Left hindlimb (tissue), 1 donor: ENCODE results near the gene SCUBE1.

ENCODE experiments used
- DNase-seq: peaks from one replicate; pipeline ENCODE4 v3.0.0-alpha.2; 2018

The SCUBE1 gene

DNA sequence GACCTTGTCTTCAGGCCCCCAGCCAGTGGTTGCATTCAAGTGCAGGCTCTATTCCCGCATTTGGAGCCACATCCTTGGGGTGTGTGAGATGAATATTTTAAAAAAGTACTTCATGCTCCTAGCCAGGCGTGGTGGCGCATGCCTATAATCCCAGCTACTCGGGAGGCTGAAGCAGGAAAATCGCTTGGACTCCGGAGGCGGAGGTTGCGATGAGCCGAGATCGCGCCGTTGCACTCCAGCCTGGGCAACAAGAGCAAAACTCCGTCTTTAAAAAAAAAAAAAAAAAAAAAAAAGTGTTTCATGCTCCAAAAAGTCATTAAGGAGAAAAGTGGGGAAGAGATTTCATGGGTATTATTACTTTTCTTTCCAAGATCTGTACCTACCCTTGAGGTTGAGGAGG, 18.0 kb downstream of the SCUBE1 start:
- no peak for DNase-seq

DNA sequence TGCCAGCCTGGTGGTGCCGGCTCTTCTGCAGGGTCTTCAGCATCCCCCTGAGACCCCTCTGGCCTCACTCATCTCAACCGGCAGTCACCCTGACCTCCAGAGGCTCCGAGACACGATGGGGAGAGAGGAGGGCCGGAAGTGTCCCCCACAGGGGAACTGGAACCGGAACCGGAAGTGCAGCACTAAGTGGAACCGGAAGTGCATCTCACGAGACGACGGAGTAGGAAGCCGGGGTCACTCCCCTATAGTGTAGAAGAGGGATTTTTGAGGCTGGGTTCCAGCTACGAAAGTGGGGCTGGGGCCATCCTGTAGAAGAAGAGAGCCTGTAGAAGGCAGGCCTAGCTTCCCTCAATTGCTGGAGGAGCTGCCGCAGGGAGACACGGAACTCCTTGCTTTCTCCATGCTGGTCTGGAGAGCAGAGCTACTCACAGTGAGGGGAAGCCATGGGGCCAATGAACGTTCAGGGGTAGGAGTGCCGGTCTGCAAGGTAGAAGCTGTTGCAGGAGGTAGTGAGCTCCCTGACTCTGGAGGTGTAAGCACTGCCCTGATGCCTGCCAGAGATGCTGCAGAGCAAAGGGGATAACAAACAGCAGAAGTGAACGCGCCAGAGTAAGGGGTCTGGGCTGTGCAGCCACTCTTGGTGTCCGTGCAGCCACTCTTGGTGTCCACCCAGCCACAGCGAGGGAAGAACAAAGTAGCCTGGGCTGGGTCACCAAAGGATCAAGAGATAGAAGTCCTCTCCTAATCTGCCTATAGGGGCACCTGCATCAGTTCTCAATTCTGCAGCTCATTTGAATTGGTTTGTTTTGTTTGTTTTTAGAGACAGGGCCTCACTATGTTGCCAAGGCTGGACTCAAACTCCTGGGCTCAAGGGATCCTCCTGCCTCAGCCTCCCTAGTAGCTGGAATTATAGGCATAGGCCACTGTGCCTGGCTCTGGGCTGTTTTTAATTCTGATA, 21.9 kb downstream of the SCUBE1 start:
- DNase-seq: no peak

DNA sequence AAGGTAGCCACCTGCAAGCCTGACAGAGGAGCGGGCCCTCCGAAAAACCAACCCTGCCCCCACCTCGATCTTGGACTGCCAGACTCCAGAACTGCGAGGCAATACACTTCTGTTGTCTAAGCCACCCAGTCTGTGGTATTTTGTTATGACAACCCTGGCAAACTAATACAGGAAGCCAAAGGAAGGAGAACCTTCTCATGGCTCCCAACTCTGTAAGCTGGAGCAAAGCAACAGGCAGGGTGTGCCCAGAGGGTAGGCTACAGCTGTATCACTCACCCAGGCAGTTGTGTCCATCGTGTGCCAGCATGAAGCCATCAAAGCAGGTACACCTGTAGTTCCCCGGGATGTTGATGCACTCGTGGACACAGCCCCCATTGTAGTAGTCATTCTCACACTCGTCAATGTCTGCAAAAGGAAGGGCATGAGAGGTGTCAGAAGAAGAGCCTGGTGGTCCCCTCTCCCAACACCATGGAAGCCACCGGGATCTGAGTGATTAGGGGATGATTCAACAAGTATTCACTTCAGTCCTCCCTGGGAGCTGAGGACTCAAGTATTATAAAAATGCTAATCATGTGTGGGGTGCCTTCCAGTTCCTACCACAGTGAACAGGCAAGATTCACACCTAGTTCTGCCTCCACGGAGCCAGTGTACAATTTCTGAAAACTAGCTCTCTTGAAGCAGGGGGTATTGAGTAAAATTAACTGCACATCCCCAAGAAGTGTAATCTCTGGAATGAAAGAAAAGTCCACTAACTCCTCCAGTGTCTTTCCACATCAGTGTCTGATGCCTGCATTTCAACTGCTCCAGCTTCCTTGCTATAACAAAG, 23.3 kb downstream of the SCUBE1 start:
- DNase-seq: no peak

DNA sequence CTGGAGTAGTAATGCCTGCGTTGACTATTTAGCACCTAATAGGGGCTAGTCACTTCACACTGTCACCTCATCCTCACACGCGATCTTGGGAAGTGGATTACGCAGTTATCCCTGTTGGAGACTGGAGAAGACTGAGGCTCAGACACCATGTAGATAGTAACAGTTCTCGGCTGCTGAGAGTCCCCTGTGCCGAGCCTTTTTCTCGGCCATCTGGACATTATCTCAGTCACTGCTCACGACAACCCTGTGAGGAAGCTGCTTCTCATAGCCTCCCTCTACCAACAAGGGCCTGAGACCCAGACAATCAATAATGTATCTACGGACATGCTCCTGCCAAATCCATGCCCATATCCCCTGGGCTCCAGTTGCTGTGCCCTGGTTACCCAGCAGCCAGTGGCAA, 25.9 kb downstream of the SCUBE1 start:
- DNase-seq: no peak

DNA sequence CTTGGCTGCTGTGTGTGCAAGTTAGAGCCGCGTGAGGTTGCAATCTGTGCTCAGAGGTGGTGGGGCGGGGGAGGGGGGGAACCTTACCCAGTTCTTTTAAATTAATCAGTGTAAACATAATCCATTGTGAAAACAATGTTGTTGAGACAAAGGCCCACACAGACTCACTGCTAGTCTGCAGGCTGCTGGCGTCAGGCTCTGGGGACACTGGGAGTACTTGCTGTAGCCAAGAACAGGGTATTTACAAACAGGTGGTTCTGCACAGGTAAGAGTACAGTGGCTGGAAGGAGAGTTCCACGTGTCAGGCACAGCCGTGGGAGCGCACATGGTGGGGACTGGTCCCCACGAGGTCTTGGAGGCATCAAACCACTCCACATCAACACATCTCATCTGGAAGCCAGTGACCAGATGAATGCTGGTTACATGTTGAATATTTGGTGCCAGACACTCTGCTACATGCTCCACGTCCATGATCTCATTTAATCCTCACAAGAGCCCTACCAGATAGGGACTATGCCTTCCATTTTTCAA, 27.4 kb downstream of the SCUBE1 start:
- no peak for DNase-seq

DNA sequence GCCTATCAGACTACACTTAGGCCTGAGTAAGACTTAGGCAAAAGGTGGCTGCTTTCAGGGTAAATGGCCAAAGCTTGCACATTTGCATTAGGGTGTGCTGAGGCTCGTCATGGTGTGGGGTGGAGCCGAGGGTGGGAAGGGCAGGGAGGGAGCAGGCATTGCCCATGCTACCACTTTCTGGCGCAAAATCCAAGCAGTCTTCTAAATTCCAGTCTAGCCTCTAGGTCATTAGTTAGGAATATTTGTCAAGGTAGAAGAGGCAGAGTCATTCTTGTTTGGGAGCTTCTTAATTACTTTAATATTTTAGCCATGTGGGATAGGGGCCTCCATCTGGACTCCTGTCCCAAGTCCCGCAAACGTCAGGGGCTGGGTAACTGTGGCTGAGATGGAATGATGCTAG, 28.6 kb downstream of the SCUBE1 start:
- no peak for DNase-seq

DNA sequence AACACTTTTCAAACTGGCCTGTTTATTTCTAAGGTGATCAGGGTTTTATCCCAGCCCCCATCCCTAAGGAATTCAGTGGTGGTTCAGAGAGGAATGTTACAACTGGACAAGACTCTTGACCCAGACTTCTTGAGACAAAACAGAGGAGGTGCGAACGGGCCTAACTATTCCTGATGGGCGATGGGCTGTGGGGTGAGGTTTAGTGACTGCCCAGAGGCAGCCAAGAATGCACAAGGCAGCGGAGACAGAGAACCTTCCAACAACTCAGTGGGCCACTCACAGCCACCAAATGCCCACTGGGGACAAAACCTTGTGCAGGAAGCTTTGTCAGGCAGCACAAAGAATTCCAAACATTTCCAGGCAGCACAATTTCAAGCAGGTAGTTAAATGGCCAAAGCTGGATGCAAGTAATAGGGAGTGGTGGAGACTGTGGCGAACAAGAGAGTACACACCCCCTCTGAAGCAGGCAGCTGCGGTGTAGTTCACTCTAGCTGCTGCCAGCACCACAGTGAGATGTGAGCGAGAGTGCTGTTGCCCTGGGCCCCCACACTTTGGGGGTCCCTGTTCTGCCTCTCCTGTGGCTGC, 29.2 kb downstream of the SCUBE1 start:
- DNase-seq: no peak

DNA sequence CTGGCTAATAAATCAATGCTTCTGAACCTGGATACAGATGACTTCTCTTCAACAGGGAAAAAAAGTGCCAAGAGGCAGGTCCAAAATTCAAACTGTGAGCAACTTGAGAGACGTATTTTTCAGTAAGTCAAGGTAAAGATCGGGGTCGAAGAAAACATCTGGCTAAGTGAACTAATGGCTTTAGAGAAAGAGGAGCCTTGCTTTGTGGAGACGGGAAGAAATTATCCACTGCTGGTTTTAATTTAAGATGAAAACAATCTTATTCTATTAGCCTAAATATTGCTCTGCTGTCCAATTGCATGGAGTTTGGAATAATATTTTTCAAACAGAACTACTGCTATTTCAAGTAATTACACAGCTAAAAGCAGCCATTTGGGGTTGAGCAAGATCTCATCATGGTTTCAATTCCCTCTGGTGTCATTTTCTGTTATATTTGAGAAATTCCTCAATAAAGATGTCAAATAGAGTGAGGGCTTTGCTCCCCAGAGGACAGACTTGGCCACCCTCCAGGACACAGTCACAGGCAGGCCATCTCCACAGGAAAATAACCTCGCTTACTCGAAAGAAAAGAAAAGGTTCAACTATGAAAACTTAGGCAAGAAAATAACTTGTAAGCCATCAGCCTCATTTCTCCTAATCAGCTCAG, 29.8 kb downstream of the SCUBE1 start:
- no peak for DNase-seq

DNA sequence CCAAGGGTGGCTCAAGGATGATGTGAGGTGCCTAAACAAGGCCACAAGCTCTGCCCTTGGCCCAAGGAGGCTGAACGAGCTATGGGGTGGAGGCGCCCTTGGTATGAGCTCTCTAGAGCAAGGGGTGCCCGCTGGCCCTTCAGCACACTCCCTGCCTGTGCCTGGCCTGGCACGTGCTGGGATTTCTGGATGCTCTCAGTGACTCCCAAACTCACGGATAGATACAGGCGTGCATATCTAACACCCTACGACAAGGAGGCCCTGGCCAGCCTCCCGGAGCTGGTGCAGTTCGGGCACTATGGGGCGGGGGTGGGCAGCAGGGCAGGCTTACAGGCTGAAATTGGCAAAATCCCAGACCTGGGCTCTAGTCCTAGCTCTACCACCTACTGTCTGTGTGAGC, 30.6 kb downstream of the SCUBE1 start:
- no peak for DNase-seq

DNA sequence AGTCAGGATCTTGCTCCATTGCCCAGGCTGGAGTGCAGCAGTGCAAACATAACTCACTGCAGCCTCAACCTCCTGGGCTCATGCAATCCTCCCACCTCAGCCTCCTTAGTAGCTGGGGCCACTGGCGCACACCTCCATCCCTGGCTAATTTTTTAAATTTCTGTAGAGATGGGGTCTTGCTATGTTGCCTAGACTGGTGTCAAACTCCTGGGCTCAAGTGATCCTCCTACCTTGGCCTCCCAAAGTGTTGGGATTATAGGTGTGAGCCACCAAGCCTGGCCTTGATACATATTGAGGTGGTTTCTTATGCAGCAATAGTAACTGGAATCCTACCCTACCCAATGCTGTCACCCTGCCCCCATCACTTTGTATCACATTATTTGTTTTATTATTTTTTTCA, 32.4 kb downstream of the SCUBE1 start:
- no peak for DNase-seq

DNA sequence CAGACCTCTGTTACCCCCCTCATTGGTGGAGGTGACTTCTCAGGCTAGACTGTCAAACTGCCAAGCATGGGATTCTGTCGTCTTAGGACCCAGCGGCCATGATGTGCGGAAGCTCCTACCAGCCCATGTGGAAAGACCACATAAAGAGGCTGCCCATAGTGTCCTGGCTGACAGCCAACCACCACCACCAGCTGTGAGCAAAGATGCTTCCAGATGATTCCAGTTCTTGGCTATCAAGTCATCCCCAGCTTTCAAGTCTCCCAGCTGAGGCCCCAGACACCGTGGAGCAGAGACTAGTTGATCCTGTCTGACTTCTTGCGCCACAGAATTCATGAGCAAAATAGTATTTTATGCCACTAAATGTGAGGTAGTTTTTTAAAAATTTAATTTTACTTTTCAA, 32.9 kb downstream of the SCUBE1 start:
- no peak for DNase-seq

DNA sequence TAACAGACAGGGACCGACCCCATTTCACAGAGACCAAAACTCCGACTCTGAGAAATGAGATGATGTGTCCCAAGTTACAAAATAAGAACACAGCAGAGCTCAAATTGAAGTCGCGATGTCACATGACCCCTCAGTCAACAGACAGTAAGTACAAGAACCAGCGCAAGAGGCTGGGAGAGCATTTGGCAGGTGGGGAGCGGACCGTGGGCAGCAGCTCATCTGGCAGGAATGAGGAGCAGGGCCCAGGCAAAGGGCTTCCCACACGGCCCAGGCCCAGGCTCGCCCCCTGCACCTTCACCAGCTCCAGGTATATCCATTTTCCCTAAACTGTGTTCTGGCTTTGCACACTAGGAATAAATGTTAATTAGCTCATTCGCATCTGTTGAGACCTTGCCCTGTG, 34.3 kb downstream of the SCUBE1 start:
- no peak for DNase-seq

DNA sequence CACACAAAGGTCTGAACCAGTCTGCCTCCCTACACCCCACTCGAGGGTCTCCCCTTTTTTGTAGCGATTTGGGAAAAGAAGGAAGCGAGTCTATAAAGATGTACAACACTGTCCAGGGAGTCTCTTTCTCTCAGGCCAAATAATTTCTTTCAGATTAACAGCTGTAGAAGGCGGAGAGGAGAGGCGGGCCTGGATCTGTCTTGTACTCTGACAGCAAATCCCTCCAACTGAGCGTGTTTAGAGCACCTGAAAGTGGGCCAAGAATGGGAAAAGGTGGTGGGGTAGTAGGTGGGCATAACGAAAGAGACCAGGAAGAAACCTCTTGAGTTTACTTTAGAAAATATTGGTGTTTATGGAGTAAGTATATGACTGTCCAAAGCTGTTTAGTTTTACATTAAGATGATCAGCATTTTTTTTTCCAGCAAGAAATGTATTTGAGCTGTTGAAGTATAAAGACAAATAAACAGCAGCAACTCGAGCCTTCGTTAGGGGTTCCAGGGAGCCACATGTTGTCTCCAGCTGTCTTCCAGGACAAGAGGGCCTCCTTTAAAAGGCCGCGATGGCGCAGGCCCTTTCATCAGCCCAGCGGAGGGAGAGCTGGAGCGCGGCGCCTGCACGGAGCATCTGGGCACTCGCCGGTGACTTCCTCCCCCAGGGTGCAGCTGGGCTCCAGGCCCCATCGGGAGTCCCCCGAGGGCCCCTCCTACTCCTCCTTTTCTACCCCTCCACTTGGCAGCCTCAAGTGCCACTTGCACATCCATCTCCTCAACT, 34.9 kb downstream of the SCUBE1 start:
- no peak for DNase-seq

DNA sequence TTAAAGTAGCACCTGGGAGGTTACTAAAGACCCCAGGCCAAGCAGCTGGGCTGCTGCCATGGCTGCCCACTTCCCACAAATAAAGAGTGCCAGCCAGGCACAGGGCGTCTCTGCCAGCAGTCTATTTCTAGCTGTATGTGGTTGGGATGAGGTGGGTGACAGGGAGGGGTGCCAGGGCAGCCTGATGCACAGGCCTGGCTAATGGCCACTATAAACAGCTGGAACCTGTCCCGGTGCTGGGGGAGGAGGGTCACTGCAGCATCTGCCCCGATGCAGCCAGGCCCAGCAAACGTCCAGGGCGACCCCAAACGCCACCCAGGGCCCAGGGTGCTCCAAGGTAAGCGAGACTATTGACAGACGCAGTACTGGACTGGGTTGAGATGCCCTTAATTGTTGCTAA, 37.4 kb downstream of the SCUBE1 start:
- DNase-seq: no peak

DNA sequence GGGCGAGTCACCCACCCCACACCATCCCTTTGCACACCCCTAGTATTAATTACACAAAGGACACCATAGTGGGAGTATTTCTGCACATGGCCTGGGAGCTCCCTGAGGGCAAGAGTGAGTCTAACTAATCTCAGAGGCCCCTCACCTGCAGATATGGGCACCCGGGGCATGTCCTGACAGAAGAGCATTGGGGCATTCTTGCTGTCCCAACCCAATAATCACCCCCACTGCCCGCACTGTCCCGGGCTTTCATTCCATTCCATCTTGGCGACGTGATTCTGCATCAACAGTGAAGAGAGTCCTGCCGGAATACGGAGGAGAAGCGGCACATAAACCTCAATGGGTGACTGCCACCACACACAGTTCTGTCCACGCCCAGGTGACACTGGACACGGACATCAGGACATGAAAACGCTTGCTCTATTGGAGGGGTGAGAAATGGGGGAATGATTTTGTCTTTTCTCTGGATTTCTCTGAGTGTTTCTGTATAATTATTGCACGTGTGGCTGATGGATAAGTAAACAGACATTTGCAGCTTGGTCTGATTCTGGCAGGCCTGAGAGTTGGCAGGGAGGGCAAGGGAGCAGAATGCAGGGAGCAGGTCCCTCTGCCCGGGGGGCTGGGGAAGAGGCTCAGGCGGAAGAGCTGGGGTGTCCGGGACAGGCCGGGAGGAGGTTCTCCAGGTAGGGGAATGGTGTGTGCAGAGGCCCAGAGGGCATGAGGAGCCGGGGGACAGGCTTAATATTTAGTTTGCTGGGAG, 38.2 kb downstream of the SCUBE1 start:
- DNase-seq: no peak

DNA sequence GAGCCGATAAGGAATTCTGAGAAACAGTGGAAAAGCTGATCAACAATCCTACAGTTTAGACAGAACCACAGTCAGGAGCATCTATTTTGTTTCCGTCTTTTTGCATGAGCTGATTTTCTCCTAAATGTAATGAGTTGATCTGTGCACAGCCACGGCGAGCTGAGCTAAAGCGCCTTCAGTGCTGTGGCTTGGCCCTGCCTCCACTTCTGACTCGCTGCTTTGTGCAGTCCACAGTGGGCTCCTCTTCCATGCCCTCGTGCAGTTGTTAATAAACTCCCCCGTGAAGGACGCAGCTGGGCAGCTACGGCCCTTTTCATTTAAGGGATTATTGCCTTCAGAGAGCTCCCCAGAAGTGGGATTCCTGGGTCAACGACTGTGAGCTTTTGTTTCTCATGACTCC, 39.4 kb downstream of the SCUBE1 start:
- no peak for DNase-seq

DNA sequence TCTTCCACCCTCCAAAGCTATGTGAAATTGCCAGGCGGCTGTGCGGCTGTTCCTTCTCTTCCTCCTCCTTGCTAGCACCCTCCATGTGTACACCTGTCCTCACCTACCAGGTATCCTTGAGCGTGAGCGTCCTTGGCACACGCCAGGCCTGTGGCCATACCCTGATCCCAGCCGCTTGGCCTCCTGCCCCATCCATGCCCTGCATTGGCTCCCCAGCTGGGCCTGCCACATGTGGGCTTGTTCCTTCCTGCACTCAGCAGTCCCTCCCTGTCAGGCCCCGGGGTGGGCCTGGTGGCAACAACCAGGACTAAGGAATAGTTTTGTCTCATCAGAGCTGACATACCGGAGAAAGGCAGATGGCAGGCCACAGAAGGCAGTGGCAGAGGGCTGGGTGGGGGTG, 40.0 kb downstream of the SCUBE1 start:
- no peak for DNase-seq

DNA sequence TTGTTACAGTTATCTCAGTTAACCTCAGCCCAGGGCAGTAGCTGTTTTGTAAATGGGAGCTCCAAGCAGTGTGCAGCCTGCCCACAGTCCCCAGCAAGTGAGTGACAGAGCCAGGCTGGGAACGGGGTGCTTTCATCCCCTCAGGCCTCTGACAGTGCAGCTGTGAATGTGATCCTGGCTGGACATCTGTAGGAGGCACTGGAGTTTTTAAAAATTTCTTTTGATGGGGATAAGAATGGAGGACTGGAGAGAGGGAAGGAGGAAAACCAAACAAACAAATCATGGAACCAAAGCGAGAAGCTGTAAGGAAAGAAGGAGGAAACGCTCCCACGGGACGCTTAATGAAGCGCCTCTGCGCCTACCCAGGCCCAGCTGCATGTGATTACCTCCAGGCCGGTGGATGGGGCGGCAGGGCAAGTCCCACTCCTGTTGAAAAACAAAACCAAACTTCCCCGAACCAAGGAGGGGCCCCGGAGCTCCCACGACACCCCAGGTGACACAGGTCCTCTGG, 40.6 kb downstream of the SCUBE1 start:
- DNase-seq: no peak

DNA sequence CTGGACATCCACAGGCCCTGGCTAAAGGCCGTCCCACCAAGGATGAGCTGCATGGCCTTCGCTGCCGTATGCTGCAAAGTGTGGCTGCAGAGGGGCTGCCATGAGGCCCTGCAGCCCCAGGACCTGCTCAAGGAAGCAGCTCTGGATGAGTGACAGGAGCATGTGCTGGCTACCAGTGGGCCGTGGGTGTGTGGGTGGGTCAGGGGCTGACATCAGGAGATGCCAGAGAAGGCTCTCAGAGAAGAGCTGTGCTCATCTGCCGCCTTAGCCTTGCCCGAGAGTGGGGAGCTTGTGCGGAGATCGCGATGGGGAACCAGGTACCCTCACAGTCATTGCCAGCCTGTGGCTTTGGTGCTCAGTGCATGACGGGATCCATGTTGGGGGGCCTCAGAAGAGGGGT, 41.3 kb downstream of the SCUBE1 start:
- no peak for DNase-seq

DNA sequence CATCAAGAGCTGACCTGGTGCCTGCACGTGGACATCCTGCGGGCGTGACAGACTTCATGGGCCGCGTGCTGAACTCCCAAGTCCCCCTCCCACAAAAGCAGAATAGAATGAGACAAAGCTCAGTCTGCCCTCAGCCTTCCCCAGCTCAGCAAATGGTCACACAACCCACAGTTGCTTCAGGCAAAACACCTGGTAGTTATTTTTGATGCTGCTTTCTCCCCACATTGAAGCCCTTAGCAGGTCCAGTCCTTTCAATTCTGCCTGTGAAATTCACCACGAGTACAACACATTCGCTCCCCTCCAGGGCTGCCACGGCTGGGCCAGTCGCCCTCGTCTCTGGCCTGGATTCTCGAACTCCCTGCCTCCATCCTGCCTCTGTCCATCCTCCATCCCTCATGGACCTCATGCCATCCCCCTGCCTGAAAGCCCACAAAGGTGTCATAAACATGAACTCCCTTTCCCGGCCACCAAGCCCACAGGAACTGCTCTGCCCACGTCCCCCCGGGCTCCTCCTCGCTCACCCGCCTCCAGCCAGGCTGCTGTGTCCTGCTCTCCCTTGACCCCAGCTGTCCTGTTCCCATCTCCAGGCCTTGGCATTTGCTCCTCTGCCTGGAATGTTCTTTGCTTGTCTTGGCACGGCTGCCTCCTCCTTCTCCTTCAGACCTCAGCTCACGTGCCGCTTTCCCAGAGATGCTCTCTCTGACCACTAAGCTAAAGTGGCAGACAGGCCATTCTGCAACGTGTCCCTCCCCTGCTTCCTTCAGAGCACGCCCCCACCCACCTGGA, 42.1 kb downstream of the SCUBE1 start:
- no peak for DNase-seq
